ENCODE measurements around the gene ULBP1.
"Not testable (repeated sequence)": the region's sequence is repeated elsewhere in the genome, so short reads cannot be mapped to it uniquely, and the experiment has no call there.

The ULBP1 gene

GRCh38 chr6:149939909-149940671, 23.7 kb upstream of the ULBP1 start:
- Histone ChIP-seq H3K9ac (ENCODE audit: low read depth, low read length) (no peak overlapping the region), H3K9me3 (ENCODE audit: control insufficient read depth, insufficient read depth, low read length) (no peaks in the 10 kb centered on the region), H3K36me3 (ENCODE audit: insufficient read depth, low read length) (no peaks in the 10 kb centered on the region), H3K4me1 (ENCODE audit: insufficient read depth, low read length) (no peaks in the 10 kb centered on the region)

- no peaks in the 10 kb centered on the region for H3K36me3 ChIP-seq (ENCODE audit: insufficient read depth, low read length)
- H3K4me1 ChIP-seq (ENCODE audit: insufficient read depth, low read length), result no peaks in the 10 kb centered on the region
- H3K9ac ChIP-seq (ENCODE audit: low read depth, low read length), result no peak overlapping the region
- H3K9me3 ChIP-seq (ENCODE audit: control insufficient read depth, insufficient read depth, low read length), result no peaks in the 10 kb centered on the region
Observed at GRCh38 chr6:149940672-149940982, 23.1 kb upstream of the ULBP1 start.

GRCh38 chr6:149941583-149942460, 21.9 kb upstream of the ULBP1 start, which contains the start of gene ULBP2:
Gene ULBP2 (plus strand): TSS chr6:149942014. CDS start chr6:149942073, 59 bp downstream.
- H3K4me1 ChIP-seq (ENCODE audit: insufficient read depth, low read length), result no peaks in the 10 kb centered on the region
- peak within 1 kb of the TSS; percentile 51; the same call in 1 of the 2 replicates for H3K9ac ChIP-seq (ENCODE audit: low read depth, low read length)
- no peaks in the 10 kb centered on the region for H3K36me3 ChIP-seq (ENCODE audit: insufficient read depth, low read length)
- no peaks in the 10 kb centered on the region for H3K9me3 ChIP-seq (ENCODE audit: control insufficient read depth, insufficient read depth, low read length)

- Histone ChIP-seq H3K4me1 (ENCODE audit: insufficient read depth, low read length) (no peaks in the 10 kb centered on the region), H3K9me3 (ENCODE audit: control insufficient read depth, insufficient read depth, low read length) (no peaks in the 10 kb centered on the region), H3K36me3 (ENCODE audit: insufficient read depth, low read length) (no peaks in the 10 kb centered on the region), H3K9ac (ENCODE audit: low read depth, low read length) (peak overlapping the region; percentile 51; the same call in 1 of the 2 replicates)
Observed at GRCh38 chr6:149942461-149942829, 21.3 kb upstream of the ULBP1 start.

- not testable (repeated sequence) for H3K9me3 ChIP-seq (ENCODE audit: control insufficient read depth, insufficient read depth, low read length); H3K9ac ChIP-seq (ENCODE audit: low read depth, low read length); H3K36me3 ChIP-seq (ENCODE audit: insufficient read depth, low read length); H3K4me1 ChIP-seq (ENCODE audit: insufficient read depth, low read length)
Observed at GRCh38 chr6:149943321-149943720, 20.4 kb upstream of the ULBP1 start.

- H3K4me1 ChIP-seq (ENCODE audit: insufficient read depth, low read length); H3K9ac ChIP-seq (ENCODE audit: low read depth, low read length); H3K36me3 ChIP-seq (ENCODE audit: insufficient read depth, low read length); H3K9me3 ChIP-seq (ENCODE audit: control insufficient read depth, insufficient read depth, low read length): not testable (repeated sequence)
Observed at GRCh38 chr6:149945276-149945675, 18.5 kb upstream of the ULBP1 start.

- not testable (repeated sequence) for H3K36me3 ChIP-seq (ENCODE audit: insufficient read depth, low read length); H3K9me3 ChIP-seq (ENCODE audit: control insufficient read depth, insufficient read depth, low read length); H3K4me1 ChIP-seq (ENCODE audit: insufficient read depth, low read length); H3K9ac ChIP-seq (ENCODE audit: low read depth, low read length)
Observed at GRCh38 chr6:149946631-149947030, 17.1 kb upstream of the ULBP1 start.

GRCh38 chr6:149947533-149947932, 16.2 kb upstream of the ULBP1 start:
- not testable (repeated sequence) for H3K9ac ChIP-seq (ENCODE audit: low read depth, low read length); H3K4me1 ChIP-seq (ENCODE audit: insufficient read depth, low read length); H3K9me3 ChIP-seq (ENCODE audit: control insufficient read depth, insufficient read depth, low read length); H3K36me3 ChIP-seq (ENCODE audit: insufficient read depth, low read length)

- Histone ChIP-seq H3K4me1 (ENCODE audit: insufficient read depth, low read length) (no peaks in the 10 kb centered on the region), H3K9ac (ENCODE audit: low read depth, low read length) (no peak overlapping the region), H3K9me3 (ENCODE audit: control insufficient read depth, insufficient read depth, low read length) (no peaks in the 10 kb centered on the region)
Observed at GRCh38 chr6:149948011-149948410, 15.7 kb upstream of the ULBP1 start.

GRCh38 chr6:149948616-149949015, 15.1 kb upstream of the ULBP1 start:
- Histone ChIP-seq H3K36me3 (ENCODE audit: insufficient read depth, low read length) (no peaks in the 10 kb centered on the region), H3K4me1 (ENCODE audit: insufficient read depth, low read length) (no peaks in the 10 kb centered on the region), H3K9me3 (ENCODE audit: control insufficient read depth, insufficient read depth, low read length) (no peaks in the 10 kb centered on the region), H3K9ac (ENCODE audit: low read depth, low read length) (no peak overlapping the region)

More at GRCh38 chr6:149948011-149948410, 15.7 kb upstream of the ULBP1 start:
- H3K36me3 ChIP-seq (ENCODE audit: insufficient read depth, low read length), result no peaks in the 10 kb centered on the region

- no peaks in the 10 kb centered on the region for H3K9me3 ChIP-seq (ENCODE audit: control insufficient read depth, insufficient read depth, low read length)
- H3K9ac ChIP-seq (ENCODE audit: low read depth, low read length), result no peak overlapping the region
- H3K36me3 ChIP-seq (ENCODE audit: insufficient read depth, low read length), result no peaks in the 10 kb centered on the region
- no peaks in the 10 kb centered on the region for H3K4me1 ChIP-seq (ENCODE audit: insufficient read depth, low read length)
Observed at GRCh38 chr6:149950423-149950822, 13.3 kb upstream of the ULBP1 start.

- Histone ChIP-seq H3K4me1 (ENCODE audit: insufficient read depth, low read length) (no peaks in the 10 kb centered on the region), H3K36me3 (ENCODE audit: insufficient read depth, low read length) (no peaks in the 10 kb centered on the region), H3K9ac (ENCODE audit: low read depth, low read length) (no peak overlapping the region), H3K9me3 (ENCODE audit: control insufficient read depth, insufficient read depth, low read length) (no peaks in the 10 kb centered on the region)
Observed at GRCh38 chr6:149951096-149951495, 12.6 kb upstream of the ULBP1 start.

- H3K9me3 ChIP-seq (ENCODE audit: control insufficient read depth, insufficient read depth, low read length), result no peaks in the 10 kb centered on the region
- H3K36me3 ChIP-seq (ENCODE audit: insufficient read depth, low read length), result no peaks in the 10 kb centered on the region
- H3K4me1 ChIP-seq (ENCODE audit: insufficient read depth, low read length), result no peaks in the 10 kb centered on the region
- no peak overlapping the region for H3K9ac ChIP-seq (ENCODE audit: low read depth, low read length)
Observed at GRCh38 chr6:149951626-149952025, 12.1 kb upstream of the ULBP1 start.

- H3K4me1 ChIP-seq (ENCODE audit: insufficient read depth, low read length); H3K36me3 ChIP-seq (ENCODE audit: insufficient read depth, low read length); H3K9ac ChIP-seq (ENCODE audit: low read depth, low read length); H3K9me3 ChIP-seq (ENCODE audit: control insufficient read depth, insufficient read depth, low read length): not testable (repeated sequence)
Observed at GRCh38 chr6:149953390-149953789, 10.4 kb upstream of the ULBP1 start.

- H3K4me1 ChIP-seq (ENCODE audit: insufficient read depth, low read length); H3K36me3 ChIP-seq (ENCODE audit: insufficient read depth, low read length); H3K9ac ChIP-seq (ENCODE audit: low read depth, low read length); H3K9me3 ChIP-seq (ENCODE audit: control insufficient read depth, insufficient read depth, low read length): not testable (repeated sequence)
Observed at GRCh38 chr6:149953934-149954327, 9.8 kb upstream of the ULBP1 start.
